ENCODE measurements around the gene TMEM92.

Gene TMEM92

GRCh38 chr17:50328363-50329325, 54.4 kb downstream of the TMEM92 start:
- no peak for DNase-seq

GRCh38 chr17:50329716-50330115, 55.5 kb downstream of the TMEM92 start:
- peak in 1 of 4 experiments; percentile 18 for DNase-seq

- no peak for DNase-seq
Observed at GRCh38 chr17:50330151-50330775, 56.0 kb downstream of the TMEM92 start.
